GM23338 (cell line): ENCODE data around the gene DAGLA. TPM values are rescaled to one million over a fixed set of nuclear protein-coding genes. Genes with fewer than 3 reads are reported as not detected.

ENCODE experiments used
- ATAC-seq: fragments of 200-7000 bp; cut with Tn5 transposase; 3 replicates; pipeline ENCODE4 v1.9.1; 2020
- DNase-seq: peaks from one replicate; pipeline ENCODE4 v3.0.0-alpha.2; 2015; ENCODE audit warnings: low spot score
- H2AFZ ChIP-seq: fragments of 200-600 bp; sonication (generic); 2 replicates; pipeline ENCODE4 v1.8.0; 2016; ENCODE audit warnings: antibody characterized with exemption, mild to moderate bottlenecking, moderate library complexity
- H3F3A ChIP-seq: fragments of 200-600 bp; sonication (generic); replicated peaks from 2 replicates; pipeline ENCODE4 v1.8.0; 2017; ENCODE audit warnings: antibody characterized with exemption, mixed run types, low read depth
- H3K27ac ChIP-seq: fragments of 200-600 bp; sonication (generic); 2 replicates; pipeline ENCODE4 v1.6.1; 2016; ENCODE audit warnings: low read depth
- H3K27me3 ChIP-seq: fragments of 200-600 bp; sonication (generic); 2 replicates; pipeline ENCODE4 v1.8.0; 2016; ENCODE audit warnings: mild to moderate bottlenecking, mixed run types, moderate library complexity; ENCODE audit not compliant: insufficient read depth
- H3K36me3 ChIP-seq: fragments of 200-600 bp; sonication (generic); 2 replicates; pipeline ENCODE4 v1.8.0; 2016; ENCODE audit warnings: mild to moderate bottlenecking; ENCODE audit not compliant: insufficient read depth
- H3K4me1 ChIP-seq: fragments of 200-600 bp; sonication (generic); 2 replicates; pipeline ENCODE4 v1.8.0; 2016; ENCODE audit warnings: mild to moderate bottlenecking, moderate library complexity; ENCODE audit not compliant: insufficient read depth
- H3K4me2 ChIP-seq: fragments of 200-600 bp; sonication (generic); 2 replicates; pipeline ENCODE4 v1.7.1; 2017; ENCODE audit warnings: mixed run types
- H3K4me3 ChIP-seq: fragments of 200-600 bp; sonication (generic); 2 replicates; pipeline ENCODE4 v1.6.1; 2016; ENCODE audit warnings: mixed run types
- H3K79me2 ChIP-seq: fragments of 200-600 bp; sonication (generic); replicated peaks from 2 replicates; pipeline ENCODE4 v1.8.0; 2017; ENCODE audit warnings: mild to moderate bottlenecking; ENCODE audit not compliant: insufficient read depth
- H3K9me2 ChIP-seq: fragments of 200-600 bp; sonication (generic); 2 replicates; pipeline ENCODE4 v1.8.0; 2017; ENCODE audit not compliant: insufficient read depth
- H4K20me1 ChIP-seq: fragments of 200-600 bp; sonication (generic); replicated peaks from 2 replicates; pipeline ENCODE4 v1.8.0; 2017; ENCODE audit warnings: mild to moderate bottlenecking; ENCODE audit not compliant: insufficient read depth
- H3K27ac Mint-ChIP-seq: 2 replicates; pipeline ENCODE4 v1.8.0; 2020; ENCODE audit warnings: inconsistent platforms, mild to moderate bottlenecking, moderate library complexity, mixed read lengths
- H3K27me3 Mint-ChIP-seq: 3 replicates; pipeline ENCODE4 v1.8.0; 2022; ENCODE audit warnings: low read depth, mild to moderate bottlenecking, moderate library complexity, mixed read lengths, inconsistent platforms; ENCODE audit not compliant: insufficient read depth, poor library complexity
- H3K36me3 Mint-ChIP-seq: 3 replicates; pipeline ENCODE4 v1.8.0; 2021; ENCODE audit warnings: low read depth, mild to moderate bottlenecking, inconsistent platforms, moderate library complexity, mixed read lengths
- H3K4me1 Mint-ChIP-seq: 3 replicates; pipeline ENCODE4 v1.8.0; 2020; ENCODE audit warnings: mild to moderate bottlenecking, inconsistent platforms, mixed read lengths
- H3K4me3 Mint-ChIP-seq: 3 replicates; pipeline ENCODE4 v1.8.0; 2021; ENCODE audit warnings: moderate library complexity, mild to moderate bottlenecking, inconsistent platforms, mixed read lengths
- H3K9me3 Mint-ChIP-seq: 3 replicates; pipeline ENCODE4 v1.8.0; 2020; ENCODE audit warnings: moderate library complexity, mild to moderate bottlenecking, inconsistent platforms, mixed read lengths
- CREB1 ChIP-seq: fragments of 250-450 bp; sonication (Bioruptor Pico); IDR thresholded peaks from 2 replicates; pipeline ENCODE4 v1.5.0; 2020; ENCODE audit warnings: low read depth, mild to moderate bottlenecking, moderate library complexity
- EZH2phosphoT487 ChIP-seq: fragments of 200-600 bp; sonication (generic); IDR thresholded peaks from one replicate; pipeline ENCODE4 v1.8.1; 2018; ENCODE audit warnings: antibody characterized with exemption; ENCODE audit not compliant: unreplicated experiment
- JUNB ChIP-seq: IDR thresholded peaks from one replicate; pipeline ENCODE4 v1.6.1; 2016; ENCODE audit warnings: antibody characterized with exemption; ENCODE audit not compliant: unreplicated experiment
- NANOG ChIP-seq: IDR thresholded peaks from 2 replicates; pipeline ENCODE4 v1.6.1; 2016; ENCODE audit warnings: antibody characterized with exemption, borderline replicate concordance
- POLR2AphosphoS5 ChIP-seq: IDR thresholded peaks from 2 replicates; pipeline ENCODE4 v1.6.1; 2016; ENCODE audit warnings: antibody characterized with exemption, low read depth
- STAT1 ChIP-seq: IDR thresholded peaks from one replicate; pipeline ENCODE4 v1.6.1; 2016; ENCODE audit warnings: antibody characterized with exemption; ENCODE audit not compliant: unreplicated experiment
- ZNF114 ChIP-seq: fragments of 250-450 bp; sonication (Bioruptor Pico); IDR thresholded peaks from 2 replicates; pipeline ENCODE4 v1.5.0; 2020; ENCODE audit warnings: mild to moderate bottlenecking, moderate library complexity
- ZNF331 ChIP-seq: fragments of 250-450 bp; sonication (Bioruptor Pico); IDR thresholded peaks from 2 replicates; pipeline ENCODE4 v1.5.0; 2020; ENCODE audit warnings: low read depth, mild to moderate bottlenecking, moderate library complexity
- ZNF462 ChIP-seq: fragments of 250-450 bp; sonication (Bioruptor Pico); IDR thresholded peaks from 2 replicates; pipeline ENCODE4 v1.5.0; 2020; ENCODE audit warnings: mild to moderate bottlenecking, moderate library complexity
- polyA plus RNA-seq: library from polyadenylated mRNA; unstranded; fragments of >200 nt; fragmentation: Nextera tagmentation; extraction: Ambion mirVana; gene quantifications from 2 replicates; pipeline ENCODE4 v1.2.1, GENCODE V29; 2016
- total RNA-seq: library from RNA; depleted of rRNA; stranded (reverse); fragments of >200 nt; shearing (Covaris generic); gene quantifications from 2 replicates; pipeline ENCODE4 v1.2.3, GENCODE V29; 2014
- TF ChIP-seq, protein P1 (sequence below): IDR thresholded peaks from 2 replicates; pipeline ENCODE4 v1.6.1; 2016; ENCODE audit warnings: antibody characterized with exemption

The DAGLA gene
- total and polyA plus RNA-seq, 2 experiments from 2014 or later: 0.55 to 2.5 TPM

- TF ChIP-seq ZNF462 (CRISPR knock-in tag) (no peak), STAT1 (no peak), EZH2phosphoT487 (no peak), POLR2AphosphoS5 (no peak), ZNF331 (CRISPR knock-in tag) (no peak), ZNF114 (CRISPR knock-in tag) (no peak), NANOG (no peak), JUNB (no peak)
- TF ChIP-seq, protein P1, sequence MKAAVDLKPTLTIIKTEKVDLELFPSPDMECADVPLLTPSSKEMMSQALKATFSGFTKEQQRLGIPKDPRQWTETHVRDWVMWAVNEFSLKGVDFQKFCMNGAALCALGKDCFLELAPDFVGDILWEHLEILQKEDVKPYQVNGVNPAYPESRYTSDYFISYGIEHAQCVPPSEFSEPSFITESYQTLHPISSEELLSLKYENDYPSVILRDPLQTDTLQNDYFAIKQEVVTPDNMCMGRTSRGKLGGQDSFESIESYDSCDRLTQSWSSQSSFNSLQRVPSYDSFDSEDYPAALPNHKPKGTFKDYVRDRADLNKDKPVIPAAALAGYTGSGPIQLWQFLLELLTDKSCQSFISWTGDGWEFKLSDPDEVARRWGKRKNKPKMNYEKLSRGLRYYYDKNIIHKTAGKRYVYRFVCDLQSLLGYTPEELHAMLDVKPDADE: no peak
Observed at GRCh38 chr11:61739413-61739812, 59.2 kb downstream of the DAGLA start (continued).

GRCh38 chr11:61739966-61740365, 59.8 kb downstream of the DAGLA start:
- Mint-ChIP-seq H3K4me1 (no peaks in the 10 kb centered on the region), H3K4me3 (no peak overlapping the region), H3K27ac (no peak overlapping the region), H3K27me3 (peaks cover 10% of the 10 kb centered on the region), H3K9me3 (no peaks in the 10 kb centered on the region), H3K36me3 (peaks cover 9% of the 10 kb centered on the region; the same call in 2 of the 3 replicates)
- no peaks in the 10 kb centered on the region for H3K27me3 ChIP-seq
- H3K27ac ChIP-seq: no peak overlapping the region
- peak; percentile 47 for ATAC-seq
- no peak overlapping the region for H3K4me3 ChIP-seq
- H3K36me3 ChIP-seq: no peaks in the 10 kb centered on the region
- TF ChIP-seq EZH2phosphoT487 (no peak), ZNF462 (CRISPR knock-in tag) (no peak), STAT1 (no peak), CREB1 (CRISPR knock-in tag) (no peak)
- H3K79me2 ChIP-seq: no peaks in the 10 kb centered on the region
- no peak for DNase-seq
- H4K20me1 ChIP-seq: no peaks in the 10 kb centered on the region
- no peak overlapping the region for H3K4me2 ChIP-seq
- H3F3A ChIP-seq: no peaks in the 10 kb centered on the region
- no peaks in the 10 kb centered on the region; the same call in 1 of the 2 replicates for H3K4me1 ChIP-seq
- no peak overlapping the region for H2AFZ ChIP-seq
- no peaks in the 10 kb centered on the region for H3K9me2 ChIP-seq
